Activated naive CD8-positive, alpha-beta T cell treated with anti-CD3 and anti-CD28 coated beads, Interleukin-2, amount 10 ng/mL, durations not matched to agents 7 days and 5 days (primary cell): ENCODE data around the gene C6orf15. TPM values are rescaled to one million over a fixed set of nuclear protein-coding genes. Genes with fewer than 3 reads are reported as not detected.

ENCODE experiments used
- ATAC-seq: fragments of 150-1000 bp; cut with Tn5 transposase; one replicate; pipeline ENCODE4 v1.10.0; 2021; ENCODE audit warnings: low read depth, moderate library complexity
- POLR2A ChIA-PET: fragments of 350-600 bp; sonication (Branson Sonifier 250); formaldehyde crosslinking; loops from one replicate; lab custom pipeline; 2021; ENCODE audit warnings: antibody characterized with exemption; lab: Charles Lee
- DNase-seq: peaks from one replicate; pipeline ENCODE4 v3.0.0; 2021
- H3K27ac Mint-ChIP-seq: one replicate; pipeline ENCODE4 v1.8.0; 2022; ENCODE audit warnings: mild to moderate bottlenecking, mixed read lengths
- H3K27me3 Mint-ChIP-seq: one replicate; pipeline ENCODE4 v1.8.0; 2022; ENCODE audit warnings: mild to moderate bottlenecking, moderate library complexity, mixed read lengths
- H3K36me3 Mint-ChIP-seq: one replicate; pipeline ENCODE4 v1.8.0; 2021; ENCODE audit warnings: mild to moderate bottlenecking, mixed read lengths
- H3K4me1 Mint-ChIP-seq: one replicate; pipeline ENCODE4 v1.8.0; 2021; ENCODE audit warnings: mixed read lengths
- H3K4me3 Mint-ChIP-seq: one replicate; pipeline ENCODE4 v1.8.0; 2022; ENCODE audit warnings: mild to moderate bottlenecking, moderate library complexity, mixed read lengths
- H3K9me3 Mint-ChIP-seq: one replicate; pipeline ENCODE4 v1.8.0; 2021; ENCODE audit warnings: mixed read lengths
- total RNA-seq, 2 experiments: library from RNA; stranded (reverse); gene quantifications; one replicate each; pipeline ENCODE4 v1.2.3, GENCODE V29; 2021

C6orf15 gene
- total RNA-seq, 2 experiments from 2014 or later = not detected

DNA sequence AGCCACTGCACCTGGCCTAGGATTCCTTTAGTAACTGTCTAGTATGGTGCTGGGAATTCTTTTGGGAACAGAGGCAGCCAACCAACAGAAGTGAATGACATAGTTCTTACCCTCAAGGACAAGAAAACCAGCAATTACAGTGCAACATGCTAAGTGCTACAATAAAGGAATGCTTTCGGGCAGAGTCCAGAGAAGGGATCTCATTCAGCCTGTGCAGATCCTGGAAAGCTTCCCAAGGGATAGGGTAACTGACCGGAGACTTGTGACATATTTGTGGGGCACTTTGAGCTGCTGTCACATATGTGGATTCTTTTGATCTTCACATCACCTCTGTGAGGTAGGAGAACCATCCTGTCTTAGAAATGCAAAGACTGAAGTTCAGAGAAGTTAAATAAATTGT is 46.8 kb downstream of the C6orf15 start:
- POLR2A ChIA-PET = no interaction called here
- Mint-ChIP-seq H3K27ac (no peak overlapping the region), H3K27me3 (peaks cover 3% of the 10 kb centered on the region), H3K4me1 (no peaks in the 10 kb centered on the region), H3K9me3 (no peaks in the 10 kb centered on the region), H3K36me3 (no peaks in the 10 kb centered on the region), H3K4me3 (no peak overlapping the region)
- no peak for ATAC-seq
- DNase-seq = no peak

- no peaks in the 10 kb centered on the region for H3K36me3 Mint-ChIP-seq
- H3K4me3 Mint-ChIP-seq = no peak overlapping the region
- H3K27ac Mint-ChIP-seq = no peak overlapping the region
- ATAC-seq (no peak), DNase-seq (no peak)
- H3K9me3 Mint-ChIP-seq = no peaks in the 10 kb centered on the region
- no peaks in the 10 kb centered on the region for H3K4me1 Mint-ChIP-seq
- H3K27me3 Mint-ChIP-seq = peaks cover 6% of the 10 kb centered on the region
- POLR2A ChIA-PET = no interaction called here
Measured at GRCh38 chr6:31063906-31064435, 48.4 kb downstream of the C6orf15 start.

Other genes starting within 250 kb of the C6orf15 start
- gene DDR1, start 228.1 kb downstream of the C6orf15 start, total RNA-seq = 10 to 100 TPM; 10.9 to 11.3 TPM
- gene GTF2H4, start 204.4 kb downstream of the C6orf15 start, total RNA-seq = 10 to 100 TPM; 26.7 to 36.2 TPM
- 10 to 100 TPM; 38.0 to 43.1 TPM for gene VARS2, start 198.3 kb downstream of the C6orf15 start, total RNA-seq
- not detected for gene SFTA2, start 180.4 kb downstream of the C6orf15 start, total RNA-seq
- not detected for gene MUCL3, start 171.6 kb downstream of the C6orf15 start, total RNA-seq
- not detected for gene MUC21, start 128.9 kb downstream of the C6orf15 start, total RNA-seq
- gene MUC22, start 102.1 kb downstream of the C6orf15 start, total RNA-seq = not detected
- not detected for gene PSORS1C1, start 2.2 kb upstream of the C6orf15 start, total RNA-seq
- not detected for gene CDSN, start 7.9 kb upstream of the C6orf15 start, total RNA-seq
- gene PSORS1C2, start 26.5 kb upstream of the C6orf15 start, total RNA-seq = not detected
- 10 to 100 TPM; 52.5 to 57.7 TPM for gene CCHCR1, start 45.2 kb upstream of the C6orf15 start, total RNA-seq
- 10 to 100 TPM; 81.0 to 83.3 TPM for gene TCF19, start 46.0 kb upstream of the C6orf15 start, total RNA-seq
- gene POU5F1, start 58.1 kb upstream of the C6orf15 start, total RNA-seq = under 1 TPM; 0.22 to 0.34 TPM
- 1,000 to 10,000 TPM; 1,328 to 1,360 TPM for gene HLA-C, start 159.5 kb upstream of the C6orf15 start, total RNA-seq
- 1,000 to 10,000 TPM; 5,415 to 5,542 TPM for gene HLA-B, start 244.6 kb upstream of the C6orf15 start, total RNA-seq